A673 (cell line): Measurements from ENCODE around the gene S100A14.

ENCODE experiments used
- EZH2 ChIP-seq: fragments of 200-600 bp; sonication (generic); IDR thresholded peaks from 2 replicates; pipeline ENCODE4 v1.6.1; 2017; ENCODE audit warnings: borderline replicate concordance, low read depth, mild to moderate bottlenecking, mixed read lengths, antibody characterized with exemption, low read length; ENCODE audit not compliant: poor library complexity, severe bottlenecking
- TF ChIP-seq, protein P1 (sequence below): fragments of 300-800, 200-600 bp; sonication (generic); conservative IDR thresholded peaks from 2 replicates; pipeline ENCODE4 v1.5.1; 2017; ENCODE audit warnings: low read depth, mild to moderate bottlenecking, antibody characterized with exemption, low read length, moderate library complexity, mixed read lengths

DNA sequence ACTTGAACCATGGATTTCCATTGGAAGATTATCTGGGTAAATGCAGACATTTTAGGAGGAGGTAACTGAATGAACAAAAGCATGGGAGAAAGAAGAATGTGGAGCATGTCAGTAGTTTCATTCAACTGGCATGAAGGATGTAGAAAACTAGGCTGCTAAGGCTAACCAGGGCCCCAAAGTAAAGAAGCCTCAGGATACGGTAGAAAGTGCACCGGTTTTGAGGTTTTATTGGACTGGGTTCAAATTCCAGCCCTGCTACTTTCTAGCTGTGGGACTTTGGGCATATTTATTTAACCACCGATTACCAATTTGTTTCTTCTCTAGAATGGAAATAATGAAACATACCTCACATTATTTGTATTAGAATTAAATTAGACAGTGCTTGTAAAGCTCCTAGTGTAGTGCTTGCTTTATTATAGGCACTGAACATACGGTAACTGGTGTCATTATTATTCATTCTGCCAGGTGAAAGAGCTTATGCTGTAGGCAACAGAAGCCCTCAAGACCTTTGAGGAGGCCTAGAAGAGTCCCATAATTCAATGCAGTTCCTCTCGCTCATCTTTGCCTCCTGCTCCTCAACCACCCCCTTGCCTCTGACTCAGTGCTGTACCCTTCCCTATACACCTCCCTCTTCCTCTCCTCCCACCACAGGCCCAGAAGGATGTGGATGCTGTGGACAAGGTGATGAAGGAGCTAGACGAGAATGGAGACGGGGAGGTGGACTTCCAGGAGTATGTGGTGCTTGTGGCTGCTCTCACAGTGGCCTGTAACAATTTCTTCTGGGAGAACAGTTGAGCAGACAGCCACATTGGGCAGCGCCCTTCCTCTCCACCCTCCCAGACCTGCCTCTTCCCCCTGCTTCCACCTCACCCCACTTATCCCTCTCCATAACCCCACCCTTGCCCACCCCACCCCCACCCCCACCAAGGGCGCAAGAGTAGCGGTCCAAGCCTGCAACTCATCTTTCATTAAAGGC is 15.2 kb upstream of the S100A14 start:
- TF ChIP-seq, protein P1, sequence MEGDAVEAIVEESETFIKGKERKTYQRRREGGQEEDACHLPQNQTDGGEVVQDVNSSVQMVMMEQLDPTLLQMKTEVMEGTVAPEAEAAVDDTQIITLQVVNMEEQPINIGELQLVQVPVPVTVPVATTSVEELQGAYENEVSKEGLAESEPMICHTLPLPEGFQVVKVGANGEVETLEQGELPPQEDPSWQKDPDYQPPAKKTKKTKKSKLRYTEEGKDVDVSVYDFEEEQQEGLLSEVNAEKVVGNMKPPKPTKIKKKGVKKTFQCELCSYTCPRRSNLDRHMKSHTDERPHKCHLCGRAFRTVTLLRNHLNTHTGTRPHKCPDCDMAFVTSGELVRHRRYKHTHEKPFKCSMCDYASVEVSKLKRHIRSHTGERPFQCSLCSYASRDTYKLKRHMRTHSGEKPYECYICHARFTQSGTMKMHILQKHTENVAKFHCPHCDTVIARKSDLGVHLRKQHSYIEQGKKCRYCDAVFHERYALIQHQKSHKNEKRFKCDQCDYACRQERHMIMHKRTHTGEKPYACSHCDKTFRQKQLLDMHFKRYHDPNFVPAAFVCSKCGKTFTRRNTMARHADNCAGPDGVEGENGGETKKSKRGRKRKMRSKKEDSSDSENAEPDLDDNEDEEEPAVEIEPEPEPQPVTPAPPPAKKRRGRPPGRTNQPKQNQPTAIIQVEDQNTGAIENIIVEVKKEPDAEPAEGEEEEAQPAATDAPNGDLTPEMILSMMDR: no peak
- TF ChIP-seq EZH2: no peak
